GM12878 (cell line): Measurements from ENCODE around the gene CD96.

Experiments
- CTCF ChIP-seq, 3 experiments: IDR thresholded peaks in 2 of 3; conservative IDR thresholded peaks in 1 of 3; 2 replicates each; pipeline ENCODE4 v1.5.1; 2011; ENCODE audit warnings: low read depth in 3 of 3, low read length in 3 of 3, mild to moderate bottlenecking in 3 of 3, control low read depth in 2 of 3, moderate library complexity in 2 of 3, inconsistent platforms in 1 of 3, mixed read lengths in 1 of 3; ENCODE audit not compliant: control insufficient read depth in 2 of 3, insufficient read depth in 1 of 3; ENCODE audit errors: extremely low read depth in 1 of 3
- DPF2 ChIP-seq: fragments of 450-650 bp; IDR thresholded peaks from 2 replicates; pipeline ENCODE4 v1.6.1; 2017; ENCODE audit warnings: mild to moderate bottlenecking
- ELK1 ChIP-seq: IDR thresholded peaks from 2 replicates; pipeline ENCODE4 v1.6.1; 2012; ENCODE audit warnings: low read depth, low read length, improper control_type of control experiment
- EZH2 ChIP-seq: IDR thresholded peaks from 2 replicates; pipeline ENCODE4 v1.6.1; 2012; ENCODE audit warnings: low read depth, mild to moderate bottlenecking, control low read depth, inconsistent platforms, low read length, borderline replicate concordance; ENCODE audit not compliant: control insufficient read depth
- HCFC1 ChIP-seq: fragments of 150-350 bp; IDR thresholded peaks from 2 replicates; pipeline ENCODE4 v1.6.1; 2014; ENCODE audit warnings: low read length
- HDAC6 ChIP-seq: fragments of 200-600 bp; sonication (generic); IDR thresholded peaks from one replicate; pipeline ENCODE4 v1.8.0; 2017; ENCODE audit warnings: antibody characterized with exemption; ENCODE audit not compliant: unreplicated experiment
- POLR2A ChIP-seq: IDR thresholded peaks from 2 replicates; pipeline ENCODE4 v1.6.1; 2011; ENCODE audit warnings: low read depth, mild to moderate bottlenecking, low read length
- RAD21 ChIP-seq: IDR thresholded peaks from 2 replicates; pipeline ENCODE4 v1.6.1; 2011; ENCODE audit warnings: mild to moderate bottlenecking, low read depth, low read length, moderate library complexity; ENCODE audit not compliant: insufficient read depth

GRCh38 chr3:111521891-111522290, 20.1 kb upstream of the CD96 start:
- TF ChIP-seq RAD21, result no peak
- no peak for TF ChIP-seq EZH2
- no peak for TF ChIP-seq CTCF (IDR thresholded peaks at IDR 0.05 in 2 of 3, conservative IDR thresholded peaks at IDR 0.05 in 1 of 3; ENCODE audit: control insufficient read depth in 2 of 3, extremely low read depth in 1 of 3, insufficient read depth in 1 of 3, low read depth in 3 of 3, low read length in 3 of 3)
- TF ChIP-seq HDAC6, result no peak
- no peak for TF ChIP-seq POLR2A
- TF ChIP-seq DPF2, result no peak
- no peak for TF ChIP-seq ELK1
- TF ChIP-seq HCFC1, result no peak
